ENCODE measurements around the gene WDR55. TPM values are rescaled to one million over a fixed set of nuclear protein-coding genes. Genes with fewer than 3 reads are reported as not detected.
"Not testable (repeated sequence)": the region's sequence is repeated elsewhere in the genome, so short reads cannot be mapped to it uniquely, and the experiment has no call there.

Gene WDR55
- total RNA-seq, 2 donors from 2014 or later = 24.6 to 26.1 TPM

GRCh38 chr5:140639148-140639981, 25.3 kb upstream of the WDR55 start, which contains the start of gene TMCO6:
Gene TMCO6, plus strand, starts transcription at chr5:140639451. Its CDS starts 77 bp downstream, at chr5:140639528.
- Histone ChIP-seq H3K27ac (peak within 1 kb of the TSS; percentile 72 to 81), H3K9me3 (no peaks in the 10 kb centered on the region), H3K4me3 (peak within 1 kb of the TSS; percentile 88), H3K27me3 (replicated peaks; ENCODE audit: insufficient read depth) (no peaks in the 10 kb centered on the region), H3K36me3 (no peaks in the 10 kb centered on the region), H3K4me1 (ENCODE audit: control insufficient read depth in 1 of 2, low read depth in 2 of 2) (peaks cover 0 to 10% of the 10 kb centered on the region in 2 donors)
- DNase-seq (ENCODE audit: low spot score) (peak; percentile 90), ATAC-seq (ENCODE audit: insufficient number of reproducible peaks, low FRiP score, low read depth) (peak; percentile 92)
- TF ChIP-seq CTCF (IDR thresholded peaks at IDR 0.05) = peak; percentile 61

- H3K4me3 ChIP-seq = no peak overlapping the region
- no peak for DNase-seq (ENCODE audit: low spot score)
- H3K36me3 ChIP-seq = peaks cover 7% of the 10 kb centered on the region
- TF ChIP-seq CTCF (IDR thresholded peaks at IDR 0.05) = no peak
- H3K27ac ChIP-seq = no peak overlapping the region
- H3K9me3 ChIP-seq = no peaks in the 10 kb centered on the region
- no peak for ATAC-seq (ENCODE audit: insufficient number of reproducible peaks, low FRiP score, low read depth)
- peaks cover 6 to 17% of the 10 kb centered on the region in 2 donors for H3K4me1 ChIP-seq (ENCODE audit: control insufficient read depth in 1 of 2, low read depth in 2 of 2)
- H3K27me3 ChIP-seq (replicated peaks; ENCODE audit: insufficient read depth) = no peaks in the 10 kb centered on the region
These were observed 23.0 kb upstream of the WDR55 start for GRCh38 chr5:140641716-140642115.

- peaks cover 7% of the 10 kb centered on the region for H3K36me3 ChIP-seq
- DNase-seq (ENCODE audit: low spot score) (no peak), ATAC-seq (ENCODE audit: insufficient number of reproducible peaks, low FRiP score, low read depth) (no peak)
- no peaks in the 10 kb centered on the region for H3K9me3 ChIP-seq
- no peak overlapping the region for H3K27ac ChIP-seq
- no peak overlapping the region for H3K4me3 ChIP-seq
- no peaks in the 10 kb centered on the region for H3K27me3 ChIP-seq (replicated peaks; ENCODE audit: insufficient read depth)
- TF ChIP-seq CTCF (IDR thresholded peaks at IDR 0.05) = no peak
- peaks cover 8 to 20% of the 10 kb centered on the region in 2 donors for H3K4me1 ChIP-seq (ENCODE audit: control insufficient read depth in 1 of 2, low read depth in 2 of 2)
These were observed 22.0 kb upstream of the WDR55 start for GRCh38 chr5:140642718-140643117.

GRCh38 chr5:140647042-140647419, 17.7 kb upstream of the WDR55 start:
- H3K27ac ChIP-seq = peak overlapping the region; percentile 76 to 78
- ATAC-seq (ENCODE audit: insufficient number of reproducible peaks, low FRiP score, low read depth) = no peak
- DNase-seq (ENCODE audit: low spot score) = no peak
- H3K27me3 ChIP-seq (replicated peaks; ENCODE audit: insufficient read depth) = no peaks in the 10 kb centered on the region
- no peak for TF ChIP-seq CTCF (IDR thresholded peaks at IDR 0.05)
- H3K36me3 ChIP-seq = peaks cover 20% of the 10 kb centered on the region
- H3K4me1 ChIP-seq (ENCODE audit: control insufficient read depth in 1 of 2, low read depth in 2 of 2) = peaks cover 8 to 25% of the 10 kb centered on the region in 2 donors
- H3K9me3 ChIP-seq = no peaks in the 10 kb centered on the region
- H3K4me3 ChIP-seq = peak overlapping the region; percentile 96

- Histone ChIP-seq H3K4me1 (ENCODE audit: control insufficient read depth in 1 of 2, low read depth in 2 of 2) (peaks cover 0 to 4% of the 10 kb centered on the region in 2 donors), H3K4me3 (no peak overlapping the region), H3K9me3 (no peaks in the 10 kb centered on the region), H3K27me3 (replicated peaks; ENCODE audit: insufficient read depth) (no peaks in the 10 kb centered on the region), H3K36me3 (peaks cover 83% of the 10 kb centered on the region), H3K27ac (no peak overlapping the region)
- ATAC-seq (ENCODE audit: insufficient number of reproducible peaks, low FRiP score, low read depth) = no peak
- no peak for DNase-seq (ENCODE audit: low spot score)
- TF ChIP-seq CTCF (IDR thresholded peaks at IDR 0.05) = no peak
These were observed 5.8 kb upstream of the WDR55 start for GRCh38 chr5:140658870-140659269.

GRCh38 chr5:140660371-140660770, 4.3 kb upstream of the WDR55 start:
- DNase-seq (ENCODE audit: low spot score); ATAC-seq (ENCODE audit: insufficient number of reproducible peaks, low FRiP score, low read depth): not testable (repeated sequence)
- H3K36me3 ChIP-seq = peaks cover 68% of the 10 kb centered on the region

More at GRCh38 chr5:140660371-140660770, 4.3 kb upstream of the WDR55 start:
- not testable (repeated sequence) for H3K27ac ChIP-seq; H3K9me3 ChIP-seq; H3K4me3 ChIP-seq; H3K4me1 ChIP-seq (ENCODE audit: control insufficient read depth in 1 of 2, low read depth in 2 of 2); H3K27me3 ChIP-seq (replicated peaks; ENCODE audit: insufficient read depth)
